HG02759 (cell line): ENCODE results near the gene YEATS2.

ENCODE experiments used
- ATAC-seq: cut with Tn5 transposase; IDR thresholded peaks from one replicate; pipeline ENCODE4 v1.9.1; 2021; ENCODE audit warnings: mild to moderate bottlenecking, moderate library complexity; ENCODE audit not compliant: unreplicated experiment

The YEATS2 gene

DNA sequence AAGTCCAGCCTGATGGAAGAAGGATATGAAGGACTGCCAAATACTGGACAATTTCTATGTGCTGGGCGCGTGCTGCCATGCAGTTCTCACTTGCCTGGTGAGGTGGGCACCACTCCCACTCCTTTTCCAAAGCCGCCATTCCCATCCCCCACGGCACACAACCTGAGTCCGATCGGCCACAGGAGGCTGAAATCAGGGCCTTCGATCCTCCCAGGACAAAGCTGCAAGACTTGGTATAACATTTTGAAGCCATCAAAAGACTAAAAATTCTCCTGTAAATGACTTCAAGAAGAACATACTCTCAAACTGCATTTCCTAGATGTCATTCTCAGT, 130.9 kb downstream of the YEATS2 start:
- no peak for ATAC-seq

DNA sequence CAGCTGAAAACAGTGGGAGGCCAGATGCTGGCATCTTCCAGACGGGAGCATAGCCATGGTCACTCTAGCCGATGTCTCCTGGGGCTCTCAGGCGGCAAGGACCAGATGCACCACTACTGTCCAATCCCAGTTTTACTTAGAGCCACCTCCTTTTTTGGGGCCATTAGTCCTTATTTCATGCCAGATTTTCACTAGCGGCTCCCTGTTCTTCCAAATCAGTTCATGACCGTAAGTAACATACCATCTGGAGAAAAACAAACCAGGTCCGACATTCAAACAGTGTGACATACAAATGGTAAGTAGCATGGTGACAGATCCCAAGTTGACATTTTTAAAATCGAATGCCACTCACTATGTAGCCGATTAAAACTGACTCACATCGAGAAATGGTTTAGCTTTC, 131.9 kb downstream of the YEATS2 start:
- no peak for ATAC-seq

DNA sequence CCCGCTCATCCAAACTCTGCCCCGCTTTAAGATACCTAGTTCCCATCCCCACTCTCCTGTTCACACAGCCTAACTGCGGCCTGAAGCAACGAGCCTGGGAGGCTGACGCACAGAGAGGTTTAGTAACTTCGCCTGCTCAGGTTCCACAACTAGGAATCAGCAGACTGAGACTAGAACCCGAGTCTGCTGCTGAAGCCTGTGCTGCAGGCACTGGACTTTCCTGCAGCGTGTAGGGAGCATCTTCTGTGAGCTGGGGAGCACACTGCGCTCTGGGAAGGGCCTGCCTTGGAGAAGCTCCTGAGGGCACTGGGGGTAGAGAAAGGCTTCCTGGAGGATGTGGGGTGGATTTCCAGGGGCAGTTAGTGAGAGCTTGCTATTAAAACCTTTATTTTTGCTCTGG, 132.6 kb downstream of the YEATS2 start:
- ATAC-seq: no peak

DNA sequence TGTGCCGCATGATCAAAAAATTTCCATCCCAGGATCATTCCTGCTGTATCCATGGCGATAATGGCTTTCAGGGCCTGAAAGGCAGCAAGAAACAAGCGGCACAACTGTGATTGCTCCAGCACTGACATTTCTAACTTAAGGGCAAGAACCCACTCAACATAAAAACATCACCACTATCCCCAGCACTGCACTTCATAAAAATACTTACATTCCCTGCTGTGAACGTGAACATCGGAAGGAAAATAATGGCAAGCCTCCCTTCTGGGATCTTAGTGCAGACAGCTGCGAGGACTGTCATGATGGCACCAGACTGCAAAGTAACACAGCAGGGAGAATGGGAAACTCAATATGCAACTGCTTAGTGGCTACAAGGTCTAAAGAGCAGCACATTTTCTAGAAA, 135.9 kb downstream of the YEATS2 start:
- no peak for ATAC-seq

DNA sequence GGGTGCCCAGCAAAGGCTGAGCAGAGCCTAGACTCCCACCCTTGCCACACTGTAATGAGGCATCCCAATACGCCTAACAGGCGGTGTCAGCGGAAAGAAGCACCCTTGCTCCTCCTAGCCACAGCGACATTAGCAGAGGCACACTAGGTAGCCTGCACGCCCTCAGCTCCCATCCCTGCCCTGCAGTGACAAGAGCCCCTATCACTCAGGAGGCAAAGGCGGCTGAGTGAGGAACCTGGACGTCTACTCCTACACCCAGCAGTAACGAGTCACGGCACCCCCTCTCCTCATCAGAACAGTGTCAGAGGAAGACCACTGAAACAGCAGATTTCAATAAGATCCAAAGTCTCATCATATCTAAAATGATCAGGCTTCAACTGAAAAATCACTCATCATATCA, 139.8 kb downstream of the YEATS2 start:
- ATAC-seq: no peak

DNA sequence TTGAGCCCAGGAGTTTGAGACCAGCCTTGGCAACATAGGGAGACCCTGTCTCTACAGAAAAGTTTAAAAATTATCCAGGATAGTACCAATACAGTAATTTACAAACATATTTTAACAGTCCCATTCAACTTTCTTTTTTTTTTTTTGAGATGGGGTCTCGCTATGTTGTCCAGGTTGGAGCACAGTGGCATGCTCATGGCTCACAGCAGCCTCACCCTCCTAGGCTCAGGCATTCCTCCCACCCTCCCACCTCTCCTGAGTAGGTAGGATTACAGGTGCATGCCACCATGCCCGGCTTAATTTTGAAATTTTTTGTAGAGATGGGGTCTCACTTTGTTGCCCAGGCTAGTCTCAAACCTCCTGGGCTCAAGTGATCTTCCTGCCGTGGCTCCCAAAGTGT, 140.3 kb downstream of the YEATS2 start:
- no peak for ATAC-seq

DNA sequence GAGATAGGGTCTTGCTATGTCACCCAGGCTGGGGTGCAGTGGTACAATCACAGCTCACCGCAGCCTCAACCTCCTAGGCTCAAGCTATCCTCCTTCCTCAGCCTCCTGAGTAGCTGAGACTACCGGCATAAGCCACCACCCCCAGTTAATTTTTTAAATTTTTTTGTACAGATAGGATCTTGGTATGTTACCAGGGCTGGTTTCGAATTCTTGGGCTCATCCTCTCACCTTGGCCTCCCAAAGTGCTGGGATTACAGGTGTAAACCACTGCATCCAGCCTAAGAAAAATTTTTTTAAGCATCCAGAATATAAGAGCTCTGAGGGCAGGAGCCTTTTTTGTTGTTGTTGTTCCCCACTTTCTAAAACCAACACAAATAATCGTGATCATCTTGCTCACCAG, 142.2 kb downstream of the YEATS2 start:
- no peak for ATAC-seq

DNA sequence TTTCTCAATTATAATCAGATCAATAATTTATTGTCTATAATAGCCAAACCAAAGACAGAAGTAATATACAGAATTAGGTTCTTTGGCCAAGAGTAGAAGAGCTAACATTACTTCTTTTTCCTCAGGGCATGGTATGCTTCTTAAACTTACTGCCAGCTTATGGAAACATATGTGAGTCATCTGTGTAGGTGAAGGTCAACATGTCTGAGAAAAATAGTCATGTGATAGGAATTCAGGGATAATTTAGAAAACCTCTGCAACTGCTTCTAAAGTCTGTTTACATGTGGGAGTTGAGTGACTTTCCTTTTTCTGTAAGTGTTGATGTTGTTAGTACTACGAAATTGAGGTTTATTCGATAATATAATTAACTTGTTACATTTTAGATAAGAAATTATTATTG, 147.0 kb downstream of the YEATS2 start:
- ATAC-seq: no peak

DNA sequence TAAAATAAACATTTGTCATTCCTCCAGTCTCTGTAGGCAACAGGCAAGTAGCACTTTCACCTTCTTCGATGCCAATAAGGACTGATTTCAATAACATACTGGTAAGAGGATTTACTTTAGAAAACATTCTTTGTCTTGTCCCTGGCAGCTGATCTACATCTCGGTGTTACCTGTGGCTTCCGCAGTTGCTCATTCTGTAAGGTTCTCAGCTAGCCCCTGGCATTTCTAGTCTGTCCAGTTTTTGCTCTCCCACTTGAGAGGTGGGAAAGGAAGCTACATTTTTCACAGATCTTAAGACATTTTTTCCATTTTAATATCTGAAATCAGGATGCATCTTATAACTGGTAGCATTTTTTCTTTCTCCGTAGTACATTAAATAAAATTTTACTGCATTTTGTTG, 147.5 kb downstream of the YEATS2 start:
- ATAC-seq: no peak

DNA sequence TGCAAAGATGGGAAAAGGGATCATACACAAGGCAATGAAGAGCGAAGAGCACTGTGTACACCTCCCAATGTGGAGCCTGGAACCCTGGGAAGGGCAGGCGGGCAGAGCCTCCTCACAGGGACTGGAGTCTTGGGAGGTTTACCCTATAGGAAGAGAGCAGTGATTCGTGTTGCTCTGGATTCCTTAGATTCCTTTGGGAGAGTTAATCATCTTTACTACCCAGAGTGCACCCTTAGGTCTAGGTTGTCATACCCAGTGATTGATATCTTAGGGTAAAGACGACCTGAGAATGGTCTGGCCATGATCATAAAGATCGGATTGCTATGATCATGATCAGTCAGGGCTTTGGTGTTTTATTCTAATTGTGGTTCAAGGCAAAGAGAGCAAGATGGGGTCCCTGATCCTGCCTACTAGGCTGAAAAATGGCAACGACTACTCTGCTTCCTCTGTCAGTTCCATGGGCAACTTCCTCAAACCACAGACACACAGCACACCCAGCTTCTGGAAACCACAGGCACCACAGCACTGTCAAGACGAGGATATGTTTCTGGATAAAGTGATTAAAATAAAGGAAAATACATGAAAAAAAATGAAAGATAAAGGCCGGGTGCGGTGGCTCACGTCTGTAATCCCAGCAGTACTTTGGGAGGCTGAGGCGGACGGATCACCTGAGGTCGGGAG, 148.2 kb downstream of the YEATS2 start:
- ATAC-seq: no peak

DNA sequence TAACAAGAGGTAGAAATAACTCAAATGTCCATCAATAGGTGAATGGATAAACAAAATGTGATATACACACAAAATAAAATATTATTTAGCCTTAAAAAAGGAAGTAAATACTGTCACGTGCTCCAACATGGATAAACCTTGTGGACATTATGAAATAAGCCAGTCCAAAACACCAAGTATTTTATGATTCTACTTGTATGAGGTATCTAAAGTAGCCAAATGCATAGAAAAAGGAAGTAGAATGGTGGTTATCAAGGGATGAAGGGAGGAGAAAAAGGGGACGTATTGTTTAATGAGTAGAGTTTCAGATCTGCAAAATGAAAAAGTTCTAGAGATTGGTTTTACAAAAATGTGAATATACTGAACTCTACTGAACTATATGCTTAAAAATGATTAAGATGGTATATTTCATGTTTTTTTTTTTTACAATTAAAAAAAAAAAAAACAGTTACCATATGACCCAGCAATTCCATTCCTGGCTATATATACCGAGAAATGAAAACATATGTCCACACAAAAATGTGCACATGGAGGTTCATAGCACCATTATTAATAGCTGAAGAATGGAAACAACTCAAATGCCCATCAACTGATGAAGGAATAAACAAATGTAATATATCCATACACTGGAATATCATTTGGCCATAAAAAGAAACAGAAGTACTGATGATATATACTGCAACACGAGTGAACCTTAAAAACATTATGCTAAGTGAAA, 156.9 kb downstream of the YEATS2 start:
- ATAC-seq: no peak

DNA sequence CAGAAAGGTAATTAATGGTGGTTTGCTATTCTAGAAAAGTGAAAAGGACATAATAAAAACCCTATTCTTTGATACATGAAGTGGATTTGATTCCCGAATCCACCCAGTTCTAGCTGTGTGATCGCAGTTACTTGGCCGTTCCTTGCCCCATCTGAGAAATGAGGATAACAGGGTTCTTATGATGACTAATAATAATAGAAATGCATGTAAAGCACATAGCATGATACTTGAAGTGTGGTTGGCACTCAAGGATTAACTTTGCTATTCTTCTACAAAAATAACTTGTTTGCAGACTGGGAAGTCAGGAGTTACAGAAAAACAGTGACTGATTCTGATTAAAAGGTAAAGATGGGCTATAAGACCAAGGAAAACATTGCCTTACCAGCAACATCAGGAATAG, 160.3 kb downstream of the YEATS2 start:
- no peak for ATAC-seq
